HepG2 (cell line): ENCODE results near the gene ARPC3. TPM values are rescaled to one million over a fixed set of nuclear protein-coding genes. Genes with fewer than 3 reads are reported as not detected.

Experiments used
- AHR ChIP-seq: IDR thresholded peaks from 2 replicates; pipeline ENCODE4 v1.6.1; 2018; ENCODE audit warnings: missing genetic modification reagents, missing compliant biosample characterization
- ARNTL ChIP-seq: sonication (generic); formaldehyde crosslinking; IDR thresholded peaks from 2 replicates; pipeline ENCODE4 v1.4.0; 2020; ENCODE audit warnings: mild to moderate bottlenecking, missing genetic modification reagents
- DNMT3B ChIP-seq: conservative IDR thresholded peaks from 2 replicates; pipeline ENCODE4 v1.6.1; 2016; ENCODE audit warnings: missing biosample characterization, control low read depth
- HES4 ChIP-seq: sonication (generic); formaldehyde crosslinking; IDR thresholded peaks from 2 replicates; pipeline ENCODE4 v1.9.0; 2021; ENCODE audit warnings: mild to moderate bottlenecking, missing genetic modification reagents, borderline replicate concordance
- NPAS2 ChIP-seq: sonication (generic); formaldehyde crosslinking; IDR thresholded peaks from 2 replicates; pipeline ENCODE4 v1.8.0; 2022; ENCODE audit warnings: mild to moderate bottlenecking, missing genetic modification reagents, borderline replicate concordance
- NR1H2 ChIP-seq: sonication (generic); formaldehyde crosslinking; IDR thresholded peaks from 2 replicates; pipeline ENCODE4 v1.8.1; 2022; ENCODE audit warnings: low read depth, missing genetic modification reagents, borderline replicate concordance
- SALL2 ChIP-seq: sonication (generic); formaldehyde crosslinking; IDR thresholded peaks from 2 replicates; pipeline ENCODE4 v1.8.1; 2023; ENCODE audit warnings: mild to moderate bottlenecking, missing genetic modification reagents, inconsistent platforms
- SKI ChIP-seq: fragments of 450-650 bp; IDR thresholded peaks from one replicate; pipeline ENCODE4 v1.6.1; 2018; ENCODE audit warnings: mild to moderate bottlenecking; ENCODE audit not compliant: partially characterized antibody
- SOX5 ChIP-seq: IDR thresholded peaks from 2 replicates; pipeline ENCODE4 v1.6.1; 2016; ENCODE audit warnings: borderline replicate concordance
- TBX3 ChIP-seq: fragments of 450-650 bp; IDR thresholded peaks from 2 replicates; pipeline ENCODE4 v1.6.1; 2017; ENCODE audit warnings: antibody characterized with exemption, mild to moderate bottlenecking, inconsistent platforms, borderline replicate concordance
- TEAD3 ChIP-seq: optimal IDR thresholded peaks from 2 replicates; pipeline ENCODE3; 2016; ENCODE audit warnings: borderline replicate concordance
- THAP11 ChIP-seq: IDR thresholded peaks from 2 replicates; pipeline ENCODE4 v1.6.1; 2016; ENCODE audit warnings: missing biosample characterization, missing genetic modification reagents
- TP53 ChIP-seq: sonication (generic); formaldehyde crosslinking; conservative IDR thresholded peaks from 2 replicates; pipeline ENCODE4 v1.4.0; 2020; ENCODE audit warnings: missing genetic modification reagents
- ZFP41 ChIP-seq: sonication (generic); formaldehyde crosslinking; IDR thresholded peaks from 2 replicates; pipeline ENCODE4 v1.4.0; 2020; ENCODE audit warnings: mild to moderate bottlenecking, missing genetic modification reagents, borderline replicate concordance
- ZNF138 ChIP-seq: sonication (generic); formaldehyde crosslinking; IDR thresholded peaks from 2 replicates; pipeline ENCODE4 v1.5.0; 2020; ENCODE audit warnings: mild to moderate bottlenecking, low read depth, missing genetic modification reagents
- ZNF256 ChIP-seq: sonication (generic); formaldehyde crosslinking; conservative IDR thresholded peaks from 2 replicates; pipeline ENCODE4 v1.4.0; 2020; ENCODE audit warnings: missing genetic modification reagents
- ZNF282 ChIP-seq: fragments of 450-650 bp; IDR thresholded peaks from 2 replicates; pipeline ENCODE4 v1.6.1; 2018; ENCODE audit not compliant: partially characterized antibody
- ZNF430 ChIP-seq: sonication (generic); formaldehyde crosslinking; IDR thresholded peaks from 2 replicates; pipeline ENCODE4 v1.9.0; 2021; ENCODE audit warnings: mild to moderate bottlenecking, missing genetic modification reagents
- ZNF605 ChIP-seq: sonication (generic); formaldehyde crosslinking; IDR thresholded peaks from 2 replicates; pipeline ENCODE4 v1.8.0; 2022; ENCODE audit warnings: mild to moderate bottlenecking, missing genetic modification reagents
- ZNF773 ChIP-seq: sonication (generic); formaldehyde crosslinking; IDR thresholded peaks from 2 replicates; pipeline ENCODE4 v1.4.0; 2020; ENCODE audit warnings: missing genetic modification reagents, borderline replicate concordance
- polyA plus RNA-seq, 8 experiments: library from polyadenylated mRNA; depleted of rRNA in 3 of 8; stranded (reverse) in 7 of 8; unstranded in 1 of 8; fragments of >200 nt; fragmentation: Illumina TruSeq in 4 of 8; extraction: Trizol in 4 of 8; gene quantifications; 2 replicates each; pipeline versions ENCODE4 v1.2.1 to v1.2.3, GENCODE V29; 2011 to 2016; ENCODE audit warnings: low read depth in 4 of 8, missing spikeins in 1 of 8, mixed read lengths in 1 of 8; ENCODE audit not compliant: insufficient read depth in 1 of 8
- total RNA-seq, 5 experiments: library from RNA; depleted of rRNA; stranded (reverse); fragments of >200 nt; fragmentation: Illumina TruSeq; extraction: Trizol; gene quantifications; 2 replicates each; pipeline ENCODE4 v1.2.3, GENCODE V29; 2016; ENCODE audit warnings: low read depth in 1 of 5
- TF ChIP-seq, protein P1 (sequence below): sonication (generic); formaldehyde crosslinking; IDR thresholded peaks from 2 replicates; pipeline ENCODE4 v1.8.0; 2022; ENCODE audit warnings: mild to moderate bottlenecking, missing genetic modification reagents, moderate library complexity
- TF ChIP-seq, protein P2 (sequence below): IDR thresholded peaks from 2 replicates; pipeline ENCODE4 v1.6.1; 2016; ENCODE audit warnings: missing genetic modification reagents, missing compliant biosample characterization
- TF ChIP-seq, protein P3 (sequence below): sonication (generic); formaldehyde crosslinking; IDR thresholded peaks from 2 replicates; pipeline ENCODE4 v1.5.1; 2020; ENCODE audit warnings: mild to moderate bottlenecking, missing genetic modification reagents, moderate library complexity
- TF ChIP-seq, protein P4 (sequence below): conservative IDR thresholded peaks from 2 replicates; pipeline ENCODE4 v1.6.1; 2018; ENCODE audit warnings: missing genetic modification reagents
- TF ChIP-seq, protein P5 (sequence below): sonication (generic); formaldehyde crosslinking; IDR thresholded peaks from 2 replicates; pipeline ENCODE4 v1.4.0; 2020; ENCODE audit warnings: missing genetic modification reagents

Gene ARPC3
- total and polyA plus RNA-seq, 2 of the 13 experiments (the other 11 are each of a cell fraction or from before 2014, with no cell fraction given) = 32.7 to 234 TPM

DNA sequence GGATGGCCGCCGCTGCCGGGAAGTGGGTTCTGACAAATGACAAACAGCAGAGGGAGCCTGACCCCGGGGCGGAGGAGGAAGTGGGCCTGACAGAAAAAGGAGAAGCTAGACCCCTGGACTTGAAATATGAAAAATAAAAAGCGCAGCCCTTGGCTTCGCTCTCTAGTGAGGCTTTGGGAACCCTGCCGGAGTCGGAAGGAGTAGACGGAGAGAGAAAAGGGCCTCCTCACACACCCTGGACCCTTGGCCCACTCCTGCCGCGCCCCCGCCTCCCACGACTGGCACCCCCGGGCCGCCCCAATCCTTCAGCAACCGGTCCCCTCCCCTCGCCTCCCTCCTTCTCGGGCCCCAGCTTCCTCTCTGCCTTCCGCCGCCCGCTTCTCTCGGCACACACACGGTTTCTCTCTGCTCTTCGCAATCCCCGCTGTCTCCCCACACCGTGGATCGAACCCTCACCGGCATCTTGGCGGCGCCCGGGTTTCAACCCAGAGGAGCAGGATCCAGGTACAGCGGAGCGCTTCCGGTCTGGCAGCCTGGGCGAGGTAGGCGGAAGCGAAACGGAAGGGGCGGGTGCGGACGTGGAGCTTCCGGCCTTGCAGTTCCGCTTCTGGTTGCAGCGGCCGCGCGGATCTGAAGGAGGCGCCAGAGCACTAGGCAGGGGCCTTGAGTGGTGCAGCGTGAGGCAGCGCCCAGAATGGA is at the start of gene ARPC3 (continued):
- TF ChIP-seq NPAS2 (CRISPR knock-in tag) (no peak), THAP11 (peak; percentile 90), SKI (peak; percentile 14), ZFP41 (CRISPR knock-in tag) (no peak), TP53 (CRISPR knock-in tag) (no peak), ZNF282 (no peak), ARNTL (0 out of 2 replicates have a peak, but pooled peaks have one; percentile 25), HES4 (peak; percentile 54; the same call in 1 of the 2 replicates), SALL2 (peak; percentile 43; the same call in 1 of the 2 replicates), NR1H2 (no peak), DNMT3B (CRISPR knock-in tag) (peak; percentile 68; the same call in 1 of the 2 replicates), ZNF430 (CRISPR knock-in tag) (no peak), ZNF256 (no peak), AHR (CRISPR knock-in tag) (0 out of 2 replicates have a peak, but pooled peaks have one; percentile 40), TEAD3 (peak; percentile 60), ZNF605 (CRISPR knock-in tag) (peak; percentile 87), TBX3 (no peak), ZNF138 (CRISPR knock-in tag) (peak; percentile 80; the same call in 1 of the 2 replicates), ZNF773 (CRISPR knock-in tag) (no peak), SOX5 (CRISPR knock-in tag) (0 out of 2 replicates have a peak, but pooled peaks have one; percentile 29)
- TF ChIP-seq, protein P1, sequence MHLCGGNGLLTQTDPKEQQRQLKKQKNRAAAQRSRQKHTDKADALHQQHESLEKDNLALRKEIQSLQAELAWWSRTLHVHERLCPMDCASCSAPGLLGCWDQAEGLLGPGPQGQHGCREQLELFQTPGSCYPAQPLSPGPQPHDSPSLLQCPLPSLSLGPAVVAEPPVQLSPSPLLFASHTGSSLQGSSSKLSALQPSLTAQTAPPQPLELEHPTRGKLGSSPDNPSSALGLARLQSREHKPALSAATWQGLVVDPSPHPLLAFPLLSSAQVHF = no peak
- TF ChIP-seq, protein P2, sequence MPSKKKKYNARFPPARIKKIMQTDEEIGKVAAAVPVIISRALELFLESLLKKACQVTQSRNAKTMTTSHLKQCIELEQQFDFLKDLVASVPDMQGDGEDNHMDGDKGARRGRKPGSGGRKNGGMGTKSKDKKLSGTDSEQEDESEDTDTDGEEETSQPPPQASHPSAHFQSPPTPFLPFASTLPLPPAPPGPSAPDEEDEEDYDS (CRISPR knock-in tag) = peak; percentile 83
- TF ChIP-seq, protein P3, sequence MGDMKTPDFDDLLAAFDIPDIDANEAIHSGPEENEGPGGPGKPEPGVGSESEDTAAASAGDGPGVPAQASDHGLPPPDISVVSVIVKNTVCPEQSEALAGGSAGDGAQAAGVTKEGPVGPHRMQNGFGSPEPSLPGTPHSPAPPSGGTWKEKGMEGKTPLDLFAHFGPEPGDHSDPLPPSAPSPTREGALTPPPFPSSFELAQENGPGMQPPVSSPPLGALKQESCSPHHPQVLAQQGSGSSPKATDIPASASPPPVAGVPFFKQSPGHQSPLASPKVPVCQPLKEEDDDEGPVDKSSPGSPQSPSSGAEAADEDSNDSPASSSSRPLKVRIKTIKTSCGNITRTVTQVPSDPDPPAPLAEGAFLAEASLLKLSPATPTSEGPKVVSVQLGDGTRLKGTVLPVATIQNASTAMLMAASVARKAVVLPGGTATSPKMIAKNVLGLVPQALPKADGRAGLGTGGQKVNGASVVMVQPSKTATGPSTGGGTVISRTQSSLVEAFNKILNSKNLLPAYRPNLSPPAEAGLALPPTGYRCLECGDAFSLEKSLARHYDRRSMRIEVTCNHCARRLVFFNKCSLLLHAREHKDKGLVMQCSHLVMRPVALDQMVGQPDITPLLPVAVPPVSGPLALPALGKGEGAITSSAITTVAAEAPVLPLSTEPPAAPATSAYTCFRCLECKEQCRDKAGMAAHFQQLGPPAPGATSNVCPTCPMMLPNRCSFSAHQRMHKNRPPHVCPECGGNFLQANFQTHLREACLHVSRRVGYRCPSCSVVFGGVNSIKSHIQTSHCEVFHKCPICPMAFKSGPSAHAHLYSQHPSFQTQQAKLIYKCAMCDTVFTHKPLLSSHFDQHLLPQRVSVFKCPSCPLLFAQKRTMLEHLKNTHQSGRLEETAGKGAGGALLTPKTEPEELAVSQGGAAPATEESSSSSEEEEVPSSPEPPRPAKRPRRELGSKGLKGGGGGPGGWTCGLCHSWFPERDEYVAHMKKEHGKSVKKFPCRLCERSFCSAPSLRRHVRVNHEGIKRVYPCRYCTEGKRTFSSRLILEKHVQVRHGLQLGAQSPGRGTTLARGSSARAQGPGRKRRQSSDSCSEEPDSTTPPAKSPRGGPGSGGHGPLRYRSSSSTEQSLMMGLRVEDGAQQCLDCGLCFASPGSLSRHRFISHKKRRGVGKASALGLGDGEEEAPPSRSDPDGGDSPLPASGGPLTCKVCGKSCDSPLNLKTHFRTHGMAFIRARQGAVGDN (CRISPR knock-in tag) = peak; percentile 87
- TF ChIP-seq, protein P4, sequence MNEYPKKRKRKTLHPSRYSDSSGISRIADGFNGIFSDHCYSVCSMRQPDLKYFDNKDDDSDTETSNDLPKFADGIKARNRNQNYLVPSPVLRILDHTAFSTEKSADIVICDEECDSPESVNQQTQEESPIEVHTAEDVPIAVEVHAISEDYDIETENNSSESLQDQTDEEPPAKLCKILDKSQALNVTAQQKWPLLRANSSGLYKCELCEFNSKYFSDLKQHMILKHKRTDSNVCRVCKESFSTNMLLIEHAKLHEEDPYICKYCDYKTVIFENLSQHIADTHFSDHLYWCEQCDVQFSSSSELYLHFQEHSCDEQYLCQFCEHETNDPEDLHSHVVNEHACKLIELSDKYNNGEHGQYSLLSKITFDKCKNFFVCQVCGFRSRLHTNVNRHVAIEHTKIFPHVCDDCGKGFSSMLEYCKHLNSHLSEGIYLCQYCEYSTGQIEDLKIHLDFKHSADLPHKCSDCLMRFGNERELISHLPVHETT = no peak
- TF ChIP-seq, protein P5, sequence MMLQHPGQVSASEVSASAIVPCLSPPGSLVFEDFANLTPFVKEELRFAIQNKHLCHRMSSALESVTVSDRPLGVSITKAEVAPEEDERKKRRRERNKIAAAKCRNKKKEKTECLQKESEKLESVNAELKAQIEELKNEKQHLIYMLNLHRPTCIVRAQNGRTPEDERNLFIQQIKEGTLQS (CRISPR knock-in tag) = no peak
